NCI-H345 treated with DMSO at 0.1 percent for 48 hours (cell line): Measurements from ENCODE around the gene RPAP3.
"Not testable (repeated sequence)": the region's sequence is repeated elsewhere in the genome, so short reads cannot be mapped to it uniquely, and the experiment has no call there.

ENCODE experiments used
- DNase-seq: peaks from one replicate; lab custom pipeline; 2025; ENCODE audit not compliant: unreplicated experiment; lab: John Stamatoyannopoulos, UW

The RPAP3 gene

DNA sequence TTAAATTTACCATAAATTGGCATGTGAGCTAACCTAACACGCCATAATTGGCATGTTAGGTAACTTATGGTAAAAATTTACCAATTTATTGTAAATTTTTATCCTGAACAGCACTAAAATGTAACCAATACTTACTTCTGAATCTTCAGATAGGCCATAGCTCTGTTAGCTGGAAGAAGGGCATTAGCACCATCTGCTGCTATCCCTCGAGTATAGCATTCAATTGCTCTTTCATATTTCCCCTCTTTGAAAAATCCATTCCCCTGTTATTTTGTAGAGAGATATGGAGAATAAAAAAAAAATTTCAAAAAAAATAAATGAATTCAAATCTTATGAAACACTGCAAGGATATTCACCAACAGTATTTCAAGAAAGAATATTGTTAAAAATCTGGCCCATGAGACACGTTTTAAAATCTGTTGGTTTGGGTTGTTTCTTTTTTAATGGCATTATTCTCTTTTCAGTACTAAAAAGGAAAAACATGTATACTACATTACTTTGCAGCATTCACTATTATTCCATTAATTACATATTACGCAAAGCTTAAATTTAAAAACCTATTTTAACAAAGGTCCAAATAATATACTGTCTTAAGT lies 19.1 kb downstream of the RPAP3 start:
- DNase-seq = no peak

DNA sequence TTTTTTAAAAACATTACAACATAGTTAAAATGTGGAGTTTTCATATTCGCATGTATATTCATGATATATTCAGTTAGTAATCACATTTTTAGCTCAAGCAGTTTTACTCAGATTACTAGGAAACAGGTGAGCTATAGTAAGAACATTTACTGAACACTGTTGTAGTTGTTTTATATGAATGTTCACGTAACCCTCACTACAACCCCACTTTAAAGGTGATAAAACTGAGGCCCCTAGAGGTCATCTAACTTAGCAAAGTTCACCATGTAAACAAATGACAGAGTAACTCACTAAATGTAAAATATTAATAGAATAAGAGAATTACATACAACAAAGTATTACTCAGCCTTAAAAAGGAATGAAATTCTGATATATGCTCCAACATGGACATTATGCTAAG lies 26.0 kb downstream of the RPAP3 start:
- no peak for DNase-seq

DNA sequence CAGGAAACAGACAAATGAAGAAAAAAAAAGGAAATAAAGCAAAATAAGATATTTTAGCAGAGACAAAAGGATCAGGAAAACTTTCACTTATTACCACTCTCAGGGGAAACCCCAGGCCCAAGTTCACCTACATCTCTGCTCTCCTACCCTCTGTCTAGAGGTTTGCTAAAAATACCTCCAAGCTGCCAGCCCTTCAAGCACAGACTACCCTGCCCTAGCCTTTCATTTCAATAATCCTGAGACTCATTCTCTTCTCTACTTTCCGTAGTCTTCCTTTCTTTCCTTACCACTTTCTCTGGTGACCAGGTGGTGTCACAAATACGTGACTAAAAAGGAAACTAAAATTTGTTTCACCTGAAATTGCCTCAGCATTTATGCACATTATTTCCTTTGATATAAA lies 33.8 kb downstream of the RPAP3 start:
- no peak for DNase-seq

DNA sequence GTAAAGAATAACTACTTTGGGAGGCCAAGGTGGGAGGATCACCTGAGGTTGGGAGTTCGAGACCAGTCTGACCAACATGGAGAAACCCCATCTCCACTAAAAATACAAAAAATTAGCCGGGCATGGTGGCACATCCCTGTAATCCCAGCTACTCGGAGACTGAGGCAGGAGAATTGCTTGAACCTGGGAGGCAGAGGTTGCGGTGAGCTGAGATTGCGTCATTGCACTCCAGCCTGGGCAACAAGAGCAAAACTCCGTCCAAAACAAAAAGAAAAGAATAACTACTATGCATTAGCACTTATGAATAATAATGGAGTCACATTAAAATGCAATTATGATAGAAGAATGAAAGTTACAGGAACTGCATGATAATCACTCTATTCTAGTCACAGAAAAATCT lies 37.9 kb downstream of the RPAP3 start:
- not testable (repeated sequence) for DNase-seq

DNA sequence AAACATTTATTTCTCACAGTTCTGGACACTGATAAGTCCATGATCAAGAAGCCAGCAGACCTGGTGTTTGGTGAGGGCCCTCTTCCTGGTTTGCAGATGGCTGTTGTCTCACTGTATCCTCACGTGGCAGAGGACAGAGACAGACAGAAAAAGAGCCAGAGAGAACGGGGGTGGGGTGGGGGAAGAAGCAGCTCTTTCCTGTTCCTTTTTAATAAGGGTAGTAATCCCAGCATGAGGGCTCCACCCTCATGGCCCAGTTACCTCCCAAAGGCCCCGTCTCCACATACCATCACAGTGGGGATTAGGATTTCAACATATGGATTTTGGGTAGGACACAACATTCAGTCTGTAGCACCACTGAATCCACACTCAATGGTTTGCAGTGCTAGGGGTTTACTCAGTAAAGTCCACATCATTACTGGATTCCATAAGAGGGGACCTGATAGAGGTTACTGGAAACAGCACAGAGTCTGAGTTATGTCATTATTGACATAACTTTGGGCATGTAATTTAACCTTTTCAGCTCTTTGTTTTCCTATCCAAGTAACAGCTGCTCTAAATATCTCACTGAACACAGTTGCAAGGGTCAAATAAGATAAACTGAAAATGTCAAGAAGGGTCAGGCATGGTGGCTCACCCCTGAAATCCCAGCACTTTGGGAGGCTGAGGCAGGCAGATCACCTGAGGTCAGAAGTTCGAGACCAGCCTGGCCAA lies 53.2 kb downstream of the RPAP3 start:
- no peak for DNase-seq

DNA sequence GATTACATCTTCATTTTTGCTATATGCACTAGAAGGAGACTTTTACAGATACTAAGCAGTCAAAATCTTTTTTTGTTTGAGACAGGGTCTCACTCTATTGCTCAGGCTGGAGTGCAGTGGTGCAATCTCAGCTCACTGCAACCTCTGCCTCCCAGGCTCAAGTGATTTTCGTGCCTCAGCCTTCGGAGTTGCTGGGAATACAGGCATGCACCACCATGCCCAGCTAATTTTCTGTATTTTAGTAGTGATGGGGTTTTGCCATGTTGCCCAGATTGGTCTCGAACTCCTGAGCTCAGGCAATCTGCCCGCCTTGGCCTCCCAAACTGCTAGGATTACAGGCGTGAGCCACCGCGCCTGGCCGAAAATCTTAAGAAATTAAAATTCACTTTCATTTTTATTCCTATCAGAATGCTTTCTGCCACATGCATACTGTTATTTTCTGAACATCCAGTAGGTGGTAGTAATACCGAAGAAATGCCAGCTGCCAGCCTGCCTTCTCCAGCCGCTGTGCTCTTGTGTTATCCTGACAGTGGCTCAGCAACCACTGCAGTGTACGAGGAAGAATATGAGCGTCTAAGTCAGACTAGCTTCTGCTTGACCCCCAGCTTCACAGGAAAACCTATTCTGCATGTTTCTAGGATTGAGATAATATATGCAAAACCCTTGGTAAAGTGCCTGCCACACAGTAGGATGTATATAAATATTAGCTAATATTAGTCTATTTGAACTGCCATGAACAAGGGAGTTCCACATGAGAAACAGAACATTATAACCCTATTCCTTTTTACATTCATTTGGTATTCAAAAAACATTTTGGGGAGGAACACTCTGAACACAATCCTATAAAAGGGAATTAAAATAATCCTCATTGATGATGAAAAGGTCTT lies 54.2 kb downstream of the RPAP3 start:
- peak; percentile 0 for DNase-seq

DNA sequence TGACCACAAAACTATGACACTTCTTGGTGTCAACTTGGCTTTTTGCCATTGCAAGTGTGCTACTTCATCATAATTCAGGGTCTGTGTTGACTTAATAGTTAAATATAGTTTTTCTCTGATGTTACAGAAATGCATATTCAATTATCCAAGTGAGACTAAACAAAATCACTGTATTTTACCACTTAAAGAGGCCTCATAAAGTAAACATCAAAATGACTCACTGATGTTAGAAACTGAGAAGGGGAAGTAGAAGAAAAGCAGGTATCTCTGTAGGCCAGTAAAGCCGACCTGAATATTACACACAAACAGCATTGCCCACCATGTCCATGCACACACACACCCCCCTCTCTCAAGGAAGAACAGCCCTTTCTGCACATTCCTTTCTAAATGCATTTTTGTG lies 55.4 kb downstream of the RPAP3 start:
- no peak for DNase-seq

DNA sequence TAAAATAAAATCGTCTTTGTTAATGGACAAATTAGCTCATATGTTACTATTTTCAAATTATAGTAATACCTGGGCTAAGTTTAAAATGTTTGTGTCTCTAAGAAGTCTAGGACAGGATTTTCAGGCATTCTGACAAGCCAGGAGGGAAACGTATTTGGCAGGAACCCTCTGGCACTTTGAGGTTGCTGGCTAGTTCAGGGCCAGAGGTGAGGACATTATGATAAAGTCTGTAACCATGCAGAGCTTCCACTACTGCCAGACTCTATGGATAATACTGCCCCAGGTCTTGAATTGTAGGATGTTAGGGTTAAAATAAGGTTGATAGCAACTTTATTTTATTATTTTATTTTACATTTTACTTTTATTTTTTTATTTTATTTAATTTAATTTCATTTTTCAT lies 56.4 kb downstream of the RPAP3 start:
- DNase-seq = no peak

DNA sequence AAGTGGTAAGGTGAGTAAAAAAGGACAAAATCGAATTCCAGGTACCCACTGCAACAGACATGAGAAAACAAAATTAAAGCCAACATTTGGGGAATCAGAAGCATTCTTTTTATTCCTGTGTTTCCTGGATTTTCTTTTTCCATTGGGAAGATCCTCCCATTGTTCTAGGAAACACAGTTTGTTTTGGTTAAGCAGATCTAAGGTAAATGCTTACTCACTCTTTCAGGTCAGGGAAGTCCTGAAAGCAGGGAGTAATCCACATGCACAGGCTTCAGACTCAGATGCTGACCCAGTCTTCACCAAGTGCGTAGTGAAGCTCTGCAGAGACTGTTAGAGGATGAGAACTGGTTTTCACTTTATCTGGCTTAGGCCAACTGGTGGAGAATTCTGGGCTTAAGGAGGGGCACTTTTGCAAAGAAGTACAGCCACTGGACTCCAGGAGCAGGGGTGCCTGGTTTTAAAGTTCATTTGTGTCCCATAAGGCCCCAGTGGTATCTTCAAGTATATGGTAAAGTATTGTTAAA lies 57.7 kb downstream of the RPAP3 start:
- DNase-seq = no peak

DNA sequence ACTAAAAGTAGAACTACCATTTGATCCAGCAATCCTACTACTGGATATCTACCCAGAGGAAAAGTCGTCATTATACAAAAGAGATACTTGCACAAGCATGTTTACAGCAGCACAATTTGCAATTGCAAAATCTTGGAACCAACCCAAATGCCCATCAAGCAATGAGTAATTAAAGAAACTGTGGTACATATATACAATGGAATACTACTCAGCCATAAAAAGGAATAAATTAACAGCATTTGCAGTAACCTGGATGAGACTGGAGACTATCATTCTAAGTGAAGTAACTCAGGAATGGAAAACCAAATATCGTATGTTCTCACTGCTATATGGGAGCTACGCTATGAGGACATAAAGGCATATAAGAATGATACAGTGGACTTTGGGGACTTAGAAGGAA lies 63.5 kb downstream of the RPAP3 start:
- not testable (repeated sequence) for DNase-seq

DNA sequence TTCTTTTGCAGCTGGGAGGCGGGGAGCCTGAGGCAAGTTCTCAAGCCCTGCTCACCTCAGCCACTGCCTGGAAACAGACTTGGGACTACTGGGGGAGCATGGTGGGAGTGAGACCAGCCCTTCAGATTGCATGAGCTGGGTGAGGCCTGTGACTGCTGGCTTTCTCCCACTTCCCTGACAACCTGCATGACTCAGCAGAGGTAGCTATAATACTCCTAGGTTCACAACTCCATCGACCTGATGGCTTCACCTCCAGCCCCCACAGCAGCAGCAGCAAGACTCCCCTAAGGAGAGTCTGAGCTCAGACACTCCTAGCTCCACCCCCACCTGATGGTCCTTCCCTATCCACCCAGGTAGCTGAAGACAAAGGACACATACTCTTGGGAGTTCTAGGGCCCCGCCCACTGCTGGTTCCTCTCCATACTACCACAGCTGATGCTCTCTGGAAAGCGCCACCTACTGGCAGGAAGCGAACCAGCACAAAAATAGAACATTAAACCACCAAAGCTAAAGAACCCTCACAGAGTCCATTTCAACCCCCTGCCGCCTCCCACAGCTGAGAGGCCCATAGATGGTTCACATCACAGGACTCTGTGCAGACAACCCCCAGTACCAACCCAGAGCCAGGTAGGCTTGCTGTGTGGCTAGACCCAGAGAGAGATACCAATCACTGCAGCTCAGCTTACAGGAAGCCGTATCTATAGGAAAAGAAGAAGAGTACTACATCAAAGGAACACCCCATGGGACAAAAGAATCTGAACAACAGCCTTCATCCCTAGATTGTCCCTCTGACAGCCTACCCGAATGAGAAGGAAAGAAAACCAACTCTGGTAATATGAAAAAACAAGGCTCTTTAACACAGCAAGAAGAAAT lies 68.7 kb downstream of the RPAP3 start:
- DNase-seq = no peak

DNA sequence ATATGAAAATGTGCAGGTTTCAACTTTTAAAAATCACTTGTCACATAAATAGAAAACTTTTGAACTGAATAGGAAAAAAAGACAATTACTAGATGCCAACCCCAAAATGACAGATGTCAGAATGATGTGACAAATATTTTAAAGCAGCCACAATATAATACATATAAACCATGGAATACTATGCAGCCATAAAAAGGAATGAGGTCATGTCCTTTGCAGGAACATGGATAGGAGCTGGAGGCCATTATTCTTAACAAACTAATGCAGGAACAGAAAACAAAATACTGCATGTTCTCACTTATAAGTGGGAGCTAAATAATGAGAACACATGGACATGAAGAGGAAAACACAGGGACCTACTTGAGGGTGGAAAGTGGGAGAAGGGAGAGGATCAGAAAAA lies 70.1 kb downstream of the RPAP3 start:
- not testable (repeated sequence) for DNase-seq

DNA sequence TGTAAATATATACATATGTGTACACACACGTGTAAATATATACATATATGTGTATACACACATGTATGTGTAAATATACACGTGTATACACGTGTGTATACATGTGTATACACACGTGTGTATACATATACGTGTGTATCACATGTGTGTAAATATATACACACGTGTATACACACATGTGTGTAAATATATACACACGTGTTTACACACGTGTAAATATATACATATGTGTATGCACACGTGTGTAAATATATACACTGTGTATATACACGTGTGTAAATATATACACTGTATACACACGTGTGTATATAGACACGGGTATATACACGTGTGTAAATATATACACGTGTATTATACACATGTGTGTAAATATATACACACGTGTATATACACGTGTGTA lies 71.7 kb downstream of the RPAP3 start:
- no peak for DNase-seq

DNA sequence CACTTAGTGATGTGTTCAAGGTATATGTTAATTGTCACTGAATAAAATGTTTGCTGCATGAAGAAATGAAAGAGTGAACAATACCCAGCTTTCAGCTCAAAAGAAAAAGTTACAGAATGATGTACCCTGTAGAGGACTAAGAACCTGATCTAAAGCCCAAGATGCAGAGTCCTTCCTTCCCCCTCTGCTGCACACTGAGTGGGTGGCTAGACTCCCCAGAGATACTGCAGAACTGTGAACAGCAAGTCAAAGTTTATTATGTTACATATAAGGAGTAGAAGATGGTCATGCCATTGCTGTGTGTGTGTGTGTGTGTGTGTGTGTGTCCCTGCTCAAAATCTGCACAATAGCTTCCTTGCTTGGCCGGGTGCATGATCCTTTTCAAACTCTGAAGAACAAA lies 83.9 kb downstream of the RPAP3 start:
- no peak for DNase-seq

DNA sequence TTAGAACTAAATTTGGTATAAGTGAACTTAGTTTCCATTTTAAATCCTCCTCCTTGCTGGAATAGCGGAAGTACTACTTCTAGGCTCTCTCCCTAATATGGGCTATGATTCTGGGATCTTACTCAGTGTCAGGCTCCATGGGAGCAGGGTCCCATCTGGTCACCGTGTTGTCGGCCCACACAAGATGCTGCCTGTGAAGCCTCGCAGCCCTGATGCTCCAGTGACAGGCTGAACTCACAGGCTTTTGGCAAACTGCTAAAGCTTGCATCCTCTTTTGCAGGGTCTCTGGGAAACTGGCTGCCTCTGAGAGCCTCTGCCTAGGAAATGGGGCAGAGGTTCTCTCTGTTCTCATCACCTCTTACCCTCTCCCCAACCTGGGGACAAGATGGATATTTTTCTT lies 88.4 kb downstream of the RPAP3 start:
- no peak for DNase-seq

DNA sequence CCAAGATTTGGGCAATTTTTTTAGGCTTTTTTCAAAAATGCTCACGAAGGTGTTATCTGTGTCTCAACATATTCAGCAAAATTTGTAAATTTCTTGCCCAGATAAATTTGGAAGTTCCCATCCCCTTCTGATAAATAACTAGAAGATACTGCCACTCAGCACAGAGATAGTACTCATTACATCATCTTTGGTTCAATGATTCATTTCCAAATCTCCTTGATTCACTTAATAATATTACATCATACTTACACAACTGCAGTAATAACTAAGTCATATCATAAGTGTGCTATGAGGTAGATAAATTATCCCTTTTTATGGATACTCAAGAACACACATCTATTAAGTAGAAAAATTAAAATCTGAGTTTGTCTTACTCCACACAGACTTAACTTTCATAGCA lies 89.4 kb downstream of the RPAP3 start:
- DNase-seq = no peak

DNA sequence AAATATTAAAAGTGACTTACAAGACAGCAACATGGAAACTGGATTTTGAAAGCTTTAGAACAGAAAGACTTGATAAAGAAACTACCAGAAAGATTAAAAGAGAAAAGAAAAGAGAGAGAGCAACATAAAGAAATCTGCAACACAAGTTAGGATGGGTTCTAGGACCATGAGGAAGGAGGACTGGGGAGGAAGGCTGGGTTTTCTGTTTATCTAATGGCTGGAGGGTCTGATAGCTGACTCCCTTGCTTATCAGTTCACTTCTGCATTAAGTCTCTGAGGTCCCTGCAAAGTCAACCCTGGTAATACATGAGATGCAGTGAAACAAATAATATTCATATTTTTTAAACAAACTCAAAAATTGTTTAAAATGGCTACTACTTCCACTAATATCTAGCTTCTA lies 90.1 kb downstream of the RPAP3 start:
- no peak for DNase-seq

DNA sequence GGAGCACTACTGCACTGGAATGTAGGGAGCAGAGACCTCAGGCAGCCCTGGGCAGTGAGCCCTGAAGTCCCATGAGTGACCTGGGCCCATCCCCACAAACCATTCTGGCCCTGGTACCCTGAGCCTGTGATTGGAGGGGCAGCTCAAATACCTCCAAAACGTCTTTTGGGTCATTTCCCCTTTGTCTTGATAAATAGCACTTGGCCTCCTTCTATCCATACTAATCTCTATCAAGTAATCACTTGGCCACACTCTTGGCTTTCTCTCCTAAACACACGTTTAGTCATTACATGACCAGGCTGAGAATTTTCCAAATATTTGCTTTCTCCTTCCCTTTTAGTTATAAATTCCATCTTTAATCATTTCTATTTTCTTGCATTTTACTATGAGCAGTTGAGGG lies 91.3 kb downstream of the RPAP3 start:
- no peak for DNase-seq

DNA sequence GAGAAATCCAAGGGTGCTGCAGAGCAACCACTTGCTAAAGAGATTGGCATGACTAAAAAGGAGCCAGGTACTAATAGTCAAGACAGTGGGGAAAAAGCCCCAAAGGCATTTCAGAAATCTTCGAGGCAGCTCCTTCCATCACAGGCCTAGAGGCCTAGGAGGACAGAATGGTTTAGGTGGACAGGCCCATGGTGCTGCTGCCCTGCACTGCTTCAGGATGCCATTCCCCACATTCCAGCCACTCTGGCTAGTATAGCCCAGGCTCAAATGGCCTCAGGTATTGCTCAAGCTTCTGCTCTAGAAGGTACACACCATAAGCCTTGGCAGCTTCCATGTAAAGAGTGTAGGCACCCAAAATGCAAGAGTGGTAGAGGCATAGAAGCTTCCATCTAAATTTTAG lies 92.9 kb downstream of the RPAP3 start:
- DNase-seq = no peak

DNA sequence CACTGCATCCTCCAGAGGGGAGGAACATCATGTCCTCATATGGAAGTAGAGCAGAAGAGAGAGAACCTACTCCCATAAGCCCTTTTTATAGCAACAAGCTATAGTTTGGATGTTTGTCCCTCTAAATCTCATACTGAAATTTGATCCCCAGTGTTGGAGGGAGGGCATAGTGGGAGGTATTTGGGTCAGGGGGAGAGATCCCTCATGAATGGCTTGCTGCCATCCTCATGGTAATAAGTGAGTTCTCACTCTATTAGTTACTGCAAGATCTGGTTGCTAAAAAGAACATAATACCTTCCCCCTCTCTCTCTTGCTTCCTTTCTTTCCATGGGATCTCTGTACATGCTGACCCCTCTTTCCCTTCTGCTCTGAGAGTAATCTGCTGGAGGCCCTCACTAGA lies 93.9 kb downstream of the RPAP3 start:
- no peak for DNase-seq
